K562 (cell line): ENCODE results near the gene PDIA4. TPM values are rescaled to one million over a fixed set of nuclear protein-coding genes. Genes with fewer than 3 reads are reported as not detected.

Experiments
- ATAC-seq: fragments of 200-7000 bp; cut with Tn5 transposase; 3 replicates; pipeline ENCODE4 v1.9.1; 2020; ENCODE audit warnings: moderate library complexity
- BruUV-seq: library from RNA; stranded (reverse); fragments of 400-500 nt; replicated peaks from 2 replicates; lab custom pipeline; 2021; lab: Mats Ljungman, UMichigan
- CTCF ChIA-PET: fragments of 300-600 bp; formaldehyde crosslinking; extraction: SDS; loops from one replicate; lab custom pipeline; 2021; ENCODE audit warnings: low intra/inter-chr PET ratio; lab: Yijun Ruan, JAX
- POLR2A ChIA-PET: fragments of 300-600, 350-650 bp; sonication (Branson Sonifier 250); formaldehyde crosslinking; extraction: SDS; loops from one replicate; lab custom pipeline; 2021; ENCODE audit warnings: antibody characterized with exemption, inconsistent platforms; lab: Yijun Ruan, JAX
- DNase-seq, 4 experiments: peaks; one replicate each; pipeline versions ENCODE4 v3.0.0 to v3.0.0-alpha.2; 2011 to 2018; ENCODE audit warnings: low spot score in 3 of 4, mixed read lengths in 3 of 4; ENCODE audit errors: extremely low read depth in 1 of 4
- FAIRE-seq: peaks from 2 replicates; lab custom pipeline; 2011; peaks lifted over from hg19 to GRCh38; lab: Jason Lieb, UNC
- H2AFZ ChIP-seq: 2 replicates; pipeline ENCODE4 v1.6.0; 2011; ENCODE audit warnings: low read depth, low read length, control low read depth, inconsistent platforms
- H3K27ac ChIP-seq: fragments of 200-600 bp; 3 replicates; pipeline ENCODE4 v1.8.0; 2011; ENCODE audit warnings: low read depth, mild to moderate bottlenecking, control low read depth, inconsistent platforms, low read length, moderate library complexity, mixed read lengths; ENCODE audit errors: extremely low read depth
- H3K27me3 ChIP-seq, 2 experiments: fragments of 300-600 bp in 1 of 2; 2 replicates in 1 of 2; 3 replicates in 1 of 2; pipeline versions ENCODE4 v1.6.0 to v1.8.0; 2011; ENCODE audit warnings: inconsistent platforms in 2 of 2, low read length in 2 of 2, mild to moderate bottlenecking in 1 of 2, mixed read lengths in 1 of 2, moderate library complexity in 1 of 2; ENCODE audit not compliant: control insufficient read depth in 2 of 2, insufficient read depth in 2 of 2
- H3K36me3 ChIP-seq: fragments of 300-600 bp; 3 replicates; pipeline ENCODE4 v1.8.0; 2011; ENCODE audit warnings: mild to moderate bottlenecking, low read length, inconsistent platforms; ENCODE audit not compliant: control insufficient read depth, insufficient read depth
- H3K4me1 ChIP-seq, 2 experiments: fragments of 200-600 bp in 1 of 2; replicated peaks in 1 of 2; 2 replicates in 1 of 2; 3 replicates in 1 of 2; pipeline versions ENCODE4 v1.5.1 to v1.8.0; 2011; ENCODE audit warnings: inconsistent platforms in 2 of 2, low read length in 2 of 2, mild to moderate bottlenecking in 1 of 2, mixed read lengths in 1 of 2, moderate library complexity in 1 of 2; ENCODE audit not compliant: control insufficient read depth in 2 of 2, insufficient read depth in 2 of 2
- H3K4me2 ChIP-seq: 2 replicates; pipeline ENCODE4 v1.6.1; 2011; ENCODE audit warnings: low read length, control low read depth, inconsistent platforms, mixed read lengths; ENCODE audit not compliant: insufficient read depth
- H3K4me3 ChIP-seq: fragments of 200-600 bp; sonication (generic), shearing (Covaris generic); 2 replicates; pipeline ENCODE4 v1.5.1; 2016; ENCODE audit warnings: control low read depth, inconsistent platforms
- H3K79me2 ChIP-seq: fragments of 200-600 bp; 3 replicates; pipeline ENCODE4 v1.8.0; 2011; ENCODE audit warnings: low read length, inconsistent platforms; ENCODE audit not compliant: control insufficient read depth, insufficient read depth
- H3K9ac ChIP-seq, 2 experiments: 2 replicates each; pipeline versions ENCODE4 v1.6.0 to v1.6.1; 2011; ENCODE audit warnings: low read depth in 2 of 2, low read length in 2 of 2, control low read depth in 1 of 2, inconsistent platforms in 1 of 2, mild to moderate bottlenecking in 1 of 2, mixed read lengths in 1 of 2; ENCODE audit not compliant: insufficient read depth in 1 of 2
- H3K9me1 ChIP-seq: one replicate; pipeline ENCODE4 v1.6.0; 2011; ENCODE audit warnings: inconsistent platforms, mild to moderate bottlenecking, low read length, moderate library complexity; ENCODE audit not compliant: control insufficient read depth, insufficient read depth
- H3K9me3 ChIP-seq: replicated peaks from 2 replicates; pipeline ENCODE4 v1.5.1; 2011; ENCODE audit warnings: low read depth, low read length, inconsistent platforms; ENCODE audit not compliant: control insufficient read depth, insufficient read depth
- H4K20me1 ChIP-seq: replicated peaks from 2 replicates; pipeline ENCODE4 v1.6.1; 2011; ENCODE audit warnings: low read length, inconsistent platforms, mixed read lengths; ENCODE audit not compliant: control insufficient read depth, insufficient read depth
- BCOR ChIP-seq: fragments of 450-650 bp; IDR thresholded peaks from 2 replicates; pipeline ENCODE4 v1.6.1; 2016
- ELF1 ChIP-seq: fragments of 200-800 bp; sonication (Bioruptor generic); IDR thresholded peaks from 2 replicates; pipeline ENCODE4 v1.6.1; 2016; ENCODE audit warnings: missing genetic modification characterization, missing compliant biosample characterization
- EZH2 ChIP-seq: IDR thresholded peaks from 2 replicates; pipeline ENCODE4 v1.6.1; 2012; ENCODE audit warnings: low read depth, mild to moderate bottlenecking, inconsistent platforms, low read length, borderline replicate concordance
- POLR2H ChIP-seq: IDR thresholded peaks from 2 replicates; pipeline ENCODE4 v1.6.1; 2016; ENCODE audit warnings: missing genetic modification characterization, low read depth, mild to moderate bottlenecking, control low read depth, missing compliant biosample characterization, moderate library complexity
- POLR3G ChIP-seq: IDR thresholded peaks from 2 replicates; pipeline ENCODE4 v1.6.1; 2011; ENCODE audit not compliant: insufficient read length, insufficient replicate concordance; ENCODE audit errors: extremely low read depth
- RBM22 ChIP-seq: fragments of 200-400 bp; formaldehyde crosslinking; IDR thresholded peaks from 2 replicates; pipeline ENCODE4 v1.6.1; 2018; ENCODE audit warnings: low read length, low read depth; ENCODE audit not compliant: poor library complexity, severe bottlenecking
- RBM39 ChIP-seq: fragments of 200-400 bp; formaldehyde crosslinking; optimal IDR thresholded peaks from 2 replicates; pipeline ENCODE3; 2018; ENCODE audit warnings: low read depth, low read length
- ZNF124 ChIP-seq: sonication (generic); formaldehyde crosslinking; IDR thresholded peaks from 2 replicates; pipeline ENCODE4 v1.8.1; 2022; ENCODE audit warnings: missing genetic modification reagents
- WGBS: fragments of 100-300 bp; shearing (Covaris generic); methylation state at CpG from one replicate; pipeline ENCODE4 v1.1.6; 2016; ENCODE audit warnings: low coverage, mixed read lengths; ENCODE audit not compliant: insufficient coverage; ENCODE audit errors: missing lambda C conversion rate; 5-methylcytosine and 5-hydroxymethylcytosine counted together
- in situ Hi-C: fragments of 300-500 bp; cut with MboI; formaldehyde crosslinking; loops from 4 replicates; pipeline ENCODE4 v1.15.0; 2018; ENCODE audit warnings: inconsistent platforms, mixed read lengths
- intact Hi-C: fragments of 100-400 bp; cut with micrococcal nuclease; formaldehyde crosslinking; loops from 2 replicates; pipeline ENCODE4 v1.14.2; 2022
- polyA plus RNA-seq, 8 experiments: library from polyadenylated mRNA; depleted of rRNA in 4 of 8; stranded (reverse) in 5 of 8; unstranded in 3 of 8; fragments of >200 nt; fragmentation: Nextera tagmentation in 2 of 8; fragmentation: Illumina TruSeq in 1 of 8; extraction: Ambion mirVana in 2 of 8; extraction: Trizol in 1 of 8; gene quantifications; 2 replicates each; pipeline versions ENCODE4 v1.2.1 to v1.2.3, GENCODE V29; 2011 to 2014; ENCODE audit warnings: inconsistent platforms in 1 of 8, missing spikeins in 1 of 8
- total RNA-seq, 7 experiments: library from RNA; depleted of rRNA in 6 of 7; stranded (reverse); fragments of >200 nt in 6 of 7; fragmentation: Illumina TruSeq in 2 of 7; extraction: Trizol in 2 of 7; gene quantifications; 2 replicates each; pipeline versions ENCODE4 v1.2.1 to v1.2.3, GENCODE V29; 2011 to 2021; ENCODE audit warnings: low replicate concordance in 1 of 7
- TF ChIP-seq, protein P1 (sequence below): fragments of 200-800 bp; sonication (Bioruptor generic); IDR thresholded peaks from 2 replicates; pipeline ENCODE4 v1.6.1; 2017; ENCODE audit warnings: missing genetic modification characterization, missing compliant biosample characterization
- TF ChIP-seq, protein P2 (sequence below): fragments of 450-650 bp; IDR thresholded peaks from 2 replicates; pipeline ENCODE4 v1.7.0; 2016; ENCODE audit warnings: borderline replicate concordance
- TF ChIP-seq, protein P3 (sequence below): fragments of 450-650 bp; IDR thresholded peaks from 2 replicates; pipeline ENCODE4 v1.7.1; 2018; ENCODE audit warnings: mild to moderate bottlenecking, low read depth; ENCODE audit not compliant: partially characterized antibody

The PDIA4 gene
- total and polyA plus RNA-seq, 9 of the 15 experiments (the other 6 are each of a cell fraction or from before 2014, with no cell fraction given): 9.1 to 175 (median 146) TPM

DNA sequence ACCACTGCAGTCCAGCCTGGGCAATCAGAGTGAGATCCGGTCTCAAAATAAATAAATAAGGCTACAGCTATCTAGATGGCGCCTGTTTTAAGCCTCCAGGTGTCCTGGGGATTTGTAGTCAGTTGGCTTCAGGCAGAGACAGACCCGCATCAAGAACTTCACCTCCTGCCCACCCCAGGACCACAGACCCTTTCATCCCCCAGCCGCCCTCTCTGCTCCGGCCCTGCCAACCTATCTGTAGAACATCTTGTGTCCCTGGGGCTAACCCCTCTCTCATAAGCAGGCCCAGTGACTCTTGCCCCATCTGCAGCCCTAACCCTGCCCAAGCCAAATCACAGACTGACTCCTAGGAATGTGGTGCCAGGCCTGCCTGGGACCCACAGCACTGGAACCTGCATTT lies 17.9 kb downstream of the PDIA4 start:
- 92% methylated on average over 5 of the region's 5 CpGs for WGBS
- POLR2A ChIA-PET: interaction anchor here (0.8 to 2.2 kb wide), 3 partner anchors 10 to 55 kb away, joined by 3 to 8 read pairs (median 3); no protein-coding TSS in a partner anchor
- TF ChIP-seq EZH2 (no peak), POLR2H (tag) (no peak), RBM22 (no peak), POLR3G (no peak), BCOR (no peak), ZNF124 (CRISPR knock-in tag) (no peak), RBM39 (no peak), ELF1 (tag) (no peak)
- TF ChIP-seq, protein P1, sequence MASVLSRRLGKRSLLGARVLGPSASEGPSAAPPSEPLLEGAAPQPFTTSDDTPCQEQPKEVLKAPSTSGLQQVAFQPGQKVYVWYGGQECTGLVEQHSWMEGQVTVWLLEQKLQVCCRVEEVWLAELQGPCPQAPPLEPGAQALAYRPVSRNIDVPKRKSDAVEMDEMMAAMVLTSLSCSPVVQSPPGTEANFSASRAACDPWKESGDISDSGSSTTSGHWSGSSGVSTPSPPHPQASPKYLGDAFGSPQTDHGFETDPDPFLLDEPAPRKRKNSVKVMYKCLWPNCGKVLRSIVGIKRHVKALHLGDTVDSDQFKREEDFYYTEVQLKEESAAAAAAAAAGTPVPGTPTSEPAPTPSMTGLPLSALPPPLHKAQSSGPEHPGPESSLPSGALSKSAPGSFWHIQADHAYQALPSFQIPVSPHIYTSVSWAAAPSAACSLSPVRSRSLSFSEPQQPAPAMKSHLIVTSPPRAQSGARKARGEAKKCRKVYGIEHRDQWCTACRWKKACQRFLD (CRISPR knock-in tag): no peak
- TF ChIP-seq, protein P2, sequence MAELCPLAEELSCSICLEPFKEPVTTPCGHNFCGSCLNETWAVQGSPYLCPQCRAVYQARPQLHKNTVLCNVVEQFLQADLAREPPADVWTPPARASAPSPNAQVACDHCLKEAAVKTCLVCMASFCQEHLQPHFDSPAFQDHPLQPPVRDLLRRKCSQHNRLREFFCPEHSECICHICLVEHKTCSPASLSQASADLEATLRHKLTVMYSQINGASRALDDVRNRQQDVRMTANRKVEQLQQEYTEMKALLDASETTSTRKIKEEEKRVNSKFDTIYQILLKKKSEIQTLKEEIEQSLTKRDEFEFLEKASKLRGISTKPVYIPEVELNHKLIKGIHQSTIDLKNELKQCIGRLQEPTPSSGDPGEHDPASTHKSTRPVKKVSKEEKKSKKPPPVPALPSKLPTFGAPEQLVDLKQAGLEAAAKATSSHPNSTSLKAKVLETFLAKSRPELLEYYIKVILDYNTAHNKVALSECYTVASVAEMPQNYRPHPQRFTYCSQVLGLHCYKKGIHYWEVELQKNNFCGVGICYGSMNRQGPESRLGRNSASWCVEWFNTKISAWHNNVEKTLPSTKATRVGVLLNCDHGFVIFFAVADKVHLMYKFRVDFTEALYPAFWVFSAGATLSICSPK: no peak
- TF ChIP-seq, protein P3, sequence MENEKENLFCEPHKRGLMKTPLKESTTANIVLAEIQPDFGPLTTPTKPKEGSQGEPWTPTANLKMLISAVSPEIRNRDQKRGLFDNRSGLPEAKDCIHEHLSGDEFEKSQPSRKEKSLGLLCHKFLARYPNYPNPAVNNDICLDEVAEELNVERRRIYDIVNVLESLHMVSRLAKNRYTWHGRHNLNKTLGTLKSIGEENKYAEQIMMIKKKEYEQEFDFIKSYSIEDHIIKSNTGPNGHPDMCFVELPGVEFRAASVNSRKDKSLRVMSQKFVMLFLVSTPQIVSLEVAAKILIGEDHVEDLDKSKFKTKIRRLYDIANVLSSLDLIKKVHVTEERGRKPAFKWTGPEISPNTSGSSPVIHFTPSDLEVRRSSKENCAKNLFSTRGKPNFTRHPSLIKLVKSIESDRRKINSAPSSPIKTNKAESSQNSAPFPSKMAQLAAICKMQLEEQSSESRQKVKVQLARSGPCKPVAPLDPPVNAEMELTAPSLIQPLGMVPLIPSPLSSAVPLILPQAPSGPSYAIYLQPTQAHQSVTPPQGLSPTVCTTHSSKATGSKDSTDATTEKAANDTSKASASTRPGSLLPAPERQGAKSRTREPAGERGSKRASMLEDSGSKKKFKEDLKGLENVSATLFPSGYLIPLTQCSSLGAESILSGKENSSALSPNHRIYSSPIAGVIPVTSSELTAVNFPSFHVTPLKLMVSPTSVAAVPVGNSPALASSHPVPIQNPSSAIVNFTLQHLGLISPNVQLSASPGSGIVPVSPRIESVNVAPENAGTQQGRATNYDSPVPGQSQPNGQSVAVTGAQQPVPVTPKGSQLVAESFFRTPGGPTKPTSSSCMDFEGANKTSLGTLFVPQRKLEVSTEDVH: no peak
- peaks cover 7% of the 10 kb centered on the region for H3K9me1 ChIP-seq
- no peak overlapping the region for H3K9ac ChIP-seq
- no peaks in the 10 kb centered on the region for H3K9me3 ChIP-seq
- H3K27ac ChIP-seq: no peak overlapping the region
- ATAC-seq (no peak), DNase-seq (no peak), FAIRE-seq (no peak)
- H4K20me1 ChIP-seq: peaks cover 7% of the 10 kb centered on the region; the same call in 1 of the 2 replicates
- CTCF ChIA-PET: interaction anchor here (0.6 kb wide), 1 partner anchor 80 kb away, joined by 3 read pairs; no protein-coding TSS in a partner anchor
- H3K36me3 ChIP-seq: peaks cover 98% of the 10 kb centered on the region
- BruUV-seq: no TSS peak
- H3K27me3 ChIP-seq: no peaks in the 10 kb centered on the region
- no peak overlapping the region for H3K4me2 ChIP-seq
- no peak overlapping the region for H3K4me3 ChIP-seq
- in situ Hi-C loops (no loop called here), intact Hi-C loops (no loop called here)
- H3K79me2 ChIP-seq: no peaks in the 10 kb centered on the region
- H3K4me1 ChIP-seq: peaks cover 0 to 6% of the 10 kb centered on the region in 2 experiments; a peak in 1 of 5 replicates
- H2AFZ ChIP-seq: no peak overlapping the region
